Measurements from ENCODE around the gene ZNF79. TPM values are rescaled to one million over a fixed set of nuclear protein-coding genes. Genes with fewer than 3 reads are reported as not detected.

Gene ZNF79
- total and polyA plus RNA-seq, 7 donors: 2.7 to 10.7 (median 6.0) TPM

DNA sequence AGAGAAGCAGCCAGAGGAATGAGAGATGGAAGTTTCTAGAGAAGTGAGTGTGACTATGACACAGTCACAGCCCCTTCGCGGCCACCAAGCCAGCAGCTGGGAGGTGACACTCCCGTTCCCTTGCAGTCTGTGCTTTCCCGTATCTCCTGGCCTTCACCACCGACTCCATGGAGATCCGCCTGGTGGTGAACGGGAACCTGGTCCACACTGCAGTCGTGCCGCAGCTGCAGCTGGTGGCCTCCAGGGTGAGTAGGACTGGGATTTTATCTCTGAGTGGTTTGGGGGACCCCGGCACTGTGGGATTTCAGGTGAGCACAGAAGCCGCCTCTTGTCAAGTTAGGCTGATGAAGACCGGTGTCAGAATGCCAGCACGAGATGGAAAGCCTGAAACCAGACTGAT is 39.3 kb upstream of the ZNF79 start:
- ATAC-seq (no peak), DNase-seq (no peak)
- Histone ChIP-seq H3K4me3 (no peak overlapping the region), H3K27me3 (ENCODE audit: insufficient read depth in 3 of 3, low read length in 2 of 3) (no peaks in the 10 kb centered on the region), H3K9me3 (no peaks in the 10 kb centered on the region), H3K27ac (no peak overlapping the region), H3K4me1 (no peaks in the 10 kb centered on the region), H3K36me3 (ENCODE audit: insufficient read depth in 1 of 2, low read depth in 1 of 2) (peaks cover 0 to 8% of the 10 kb centered on the region in 2 donors)
- 71 to 83% (median 81%) methylated on average over 13 of the region's 13 CpGs for WGBS, 3 donors
- TF ChIP-seq, protein P1, sequence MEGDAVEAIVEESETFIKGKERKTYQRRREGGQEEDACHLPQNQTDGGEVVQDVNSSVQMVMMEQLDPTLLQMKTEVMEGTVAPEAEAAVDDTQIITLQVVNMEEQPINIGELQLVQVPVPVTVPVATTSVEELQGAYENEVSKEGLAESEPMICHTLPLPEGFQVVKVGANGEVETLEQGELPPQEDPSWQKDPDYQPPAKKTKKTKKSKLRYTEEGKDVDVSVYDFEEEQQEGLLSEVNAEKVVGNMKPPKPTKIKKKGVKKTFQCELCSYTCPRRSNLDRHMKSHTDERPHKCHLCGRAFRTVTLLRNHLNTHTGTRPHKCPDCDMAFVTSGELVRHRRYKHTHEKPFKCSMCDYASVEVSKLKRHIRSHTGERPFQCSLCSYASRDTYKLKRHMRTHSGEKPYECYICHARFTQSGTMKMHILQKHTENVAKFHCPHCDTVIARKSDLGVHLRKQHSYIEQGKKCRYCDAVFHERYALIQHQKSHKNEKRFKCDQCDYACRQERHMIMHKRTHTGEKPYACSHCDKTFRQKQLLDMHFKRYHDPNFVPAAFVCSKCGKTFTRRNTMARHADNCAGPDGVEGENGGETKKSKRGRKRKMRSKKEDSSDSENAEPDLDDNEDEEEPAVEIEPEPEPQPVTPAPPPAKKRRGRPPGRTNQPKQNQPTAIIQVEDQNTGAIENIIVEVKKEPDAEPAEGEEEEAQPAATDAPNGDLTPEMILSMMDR (IDR thresholded peaks at IDR 0.05): no peak
- intact Hi-C loops (cut with DNase I): no loop called here

GRCh38 chr9:127386249-127386648 is 37.9 kb upstream of the ZNF79 start:
- TF ChIP-seq, protein P1 (IDR thresholded peaks at IDR 0.05): no peak
- no peak overlapping the region for H3K27ac ChIP-seq
- H3K27me3 ChIP-seq (ENCODE audit: insufficient read depth in 3 of 3, low read length in 2 of 3): no peaks in the 10 kb centered on the region
- peaks cover 0 to 16% of the 10 kb centered on the region in 2 donors for H3K36me3 ChIP-seq (ENCODE audit: insufficient read depth in 1 of 2, low read depth in 1 of 2)
- no peaks in the 10 kb centered on the region for H3K4me1 ChIP-seq
- ATAC-seq (no peak), DNase-seq (no peak)
- H3K9me3 ChIP-seq: no peaks in the 10 kb centered on the region
- H3K4me3 ChIP-seq: no peak overlapping the region
- intact Hi-C loops (cut with DNase I): no loop called here
- 71 to 89% (median 79%) methylated on average over 4 of the region's 4 CpGs for WGBS, 3 donors

DNA sequence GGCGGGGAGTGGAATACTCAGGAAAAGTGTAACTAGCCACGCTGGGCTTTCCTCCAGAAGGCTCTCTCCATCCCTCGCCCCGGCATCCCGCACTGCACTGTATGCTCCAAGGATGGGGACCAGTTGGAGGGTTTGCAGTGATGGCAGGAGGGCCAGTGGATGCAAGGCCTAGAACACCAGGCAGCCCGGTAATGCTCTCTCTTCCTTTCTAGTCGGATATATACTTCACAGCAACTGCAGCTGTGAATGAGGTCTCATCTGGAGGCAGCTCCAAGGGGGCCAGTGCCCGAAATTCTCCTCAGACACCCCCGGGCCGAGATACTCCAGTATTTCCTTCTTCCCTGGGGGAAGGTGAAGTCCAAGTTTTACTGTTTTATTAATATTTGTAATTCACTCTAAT is 37.2 kb upstream of the ZNF79 start:
- TF ChIP-seq, protein P1 (IDR thresholded peaks at IDR 0.05): no peak
- ATAC-seq (no peak), DNase-seq (no peak)
- H3K27ac ChIP-seq: no peak overlapping the region
- 88 to 90% (median 90%) methylated on average over 10 of the region's 10 CpGs for WGBS, 3 donors
- intact Hi-C loops (cut with DNase I): no loop called here
- H3K4me3 ChIP-seq: no peak overlapping the region
- peaks cover 0 to 22% of the 10 kb centered on the region in 2 donors for H3K36me3 ChIP-seq (ENCODE audit: insufficient read depth in 1 of 2, low read depth in 1 of 2)
- H3K9me3 ChIP-seq: no peaks in the 10 kb centered on the region
- no peaks in the 10 kb centered on the region for H3K27me3 ChIP-seq (ENCODE audit: insufficient read depth in 3 of 3, low read length in 2 of 3)
- H3K4me1 ChIP-seq: no peaks in the 10 kb centered on the region

GRCh38 chr9:127388037-127388855 is 35.9 kb upstream of the ZNF79 start:
- Histone ChIP-seq H3K9me3 (no peaks in the 10 kb centered on the region), H3K27ac (no peak overlapping the region), H3K27me3 (ENCODE audit: insufficient read depth in 3 of 3, low read length in 2 of 3) (no peaks in the 10 kb centered on the region), H3K4me1 (no peaks in the 10 kb centered on the region), H3K36me3 (ENCODE audit: insufficient read depth in 1 of 2, low read depth in 1 of 2) (peaks cover 0 to 22% of the 10 kb centered on the region in 2 donors), H3K4me3 (no peak overlapping the region)
- intact Hi-C loops (cut with DNase I): no loop called here
- TF ChIP-seq, protein P1 (IDR thresholded peaks at IDR 0.05): no peak
- peak in 1 of 2 donors; percentile 52 for DNase-seq
- peak in 3 of 4 donors; percentile 56 to 74 (median 61) for ATAC-seq
- WGBS, 3 donors: 67 to 76% (median 69%) methylated on average over 10 of the region's 10 CpGs

Data from psoas muscle (tissue), 8 donors.